Kidney epithelial cell (primary cell): Measurements from ENCODE around the gene RND3. TPM values are rescaled to one million over a fixed set of nuclear protein-coding genes. Genes with fewer than 3 reads are reported as not detected.

Experiments used
- DNase-seq: peaks from one replicate; pipeline ENCODE4 v3.0.0-alpha.2; 2010; ENCODE audit warnings: low read depth
- H3K27me3 ChIP-seq: 2 replicates; pipeline ENCODE4 v1.6.0; 2011; ENCODE audit warnings: low read length; ENCODE audit not compliant: control insufficient read depth, insufficient read depth
- H3K36me3 ChIP-seq: 2 replicates; pipeline ENCODE4 v1.5.1; 2011; ENCODE audit warnings: low read length; ENCODE audit not compliant: control insufficient read depth, insufficient read depth
- H3K4me3 ChIP-seq: 2 replicates; pipeline ENCODE4 v1.5.1; 2011; ENCODE audit warnings: low read depth, mild to moderate bottlenecking, control low read depth, low read length
- CTCF ChIP-seq: IDR thresholded peaks from 2 replicates; pipeline ENCODE4 v1.5.1; 2011; ENCODE audit warnings: mild to moderate bottlenecking, moderate library complexity, low read length, control low read depth, inconsistent platforms; ENCODE audit not compliant: insufficient read depth, poor library complexity, severe bottlenecking
- total RNA-seq: library from RNA; depleted of rRNA; stranded (reverse); fragments of >200 nt; gene quantifications from 2 replicates; pipeline ENCODE4 v1.2.3, GENCODE V29; 2015

RND3 gene
- total RNA-seq, 1 donor from 2014 or later: 259 TPM

- no peak overlapping the region for H3K4me3 ChIP-seq
- no peak for TF ChIP-seq CTCF
- no peaks in the 10 kb centered on the region for H3K36me3 ChIP-seq
- no peaks in the 10 kb centered on the region for H3K27me3 ChIP-seq
- no peak for DNase-seq
These were observed 23.2 kb downstream of the RND3 start for GRCh38 chr2:150464270-150464669.

DNA sequence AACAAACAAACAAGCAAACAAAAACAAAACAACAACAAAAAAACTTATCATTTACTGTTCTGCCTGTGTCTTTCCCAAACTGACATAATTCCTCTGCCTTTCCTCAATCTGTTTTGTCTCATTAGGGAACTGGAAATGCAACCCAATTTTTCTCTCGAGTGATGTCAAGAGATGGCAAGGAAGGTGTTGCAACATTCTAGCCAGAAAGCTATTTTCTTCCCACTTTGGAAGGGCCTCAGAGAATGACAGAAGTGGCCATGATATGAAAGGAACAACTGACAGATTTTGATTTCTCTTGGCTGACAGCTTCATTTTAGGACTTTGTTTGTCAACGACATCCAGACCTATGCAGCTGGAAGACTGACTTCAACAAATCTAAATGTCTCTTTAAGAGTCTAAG lies 24.7 kb downstream of the RND3 start:
- DNase-seq: no peak
- H3K27me3 ChIP-seq: no peaks in the 10 kb centered on the region
- TF ChIP-seq CTCF: no peak
- H3K36me3 ChIP-seq: no peaks in the 10 kb centered on the region
- H3K4me3 ChIP-seq: no peak overlapping the region

GRCh38 chr2:150459281-150459680 lies 28.2 kb downstream of the RND3 start:
- no peak for DNase-seq
- Histone ChIP-seq H3K36me3 (no peaks in the 10 kb centered on the region), H3K4me3 (no peak overlapping the region), H3K27me3 (no peaks in the 10 kb centered on the region)
- no peak for TF ChIP-seq CTCF

GRCh38 chr2:150450765-150451164 lies 36.7 kb downstream of the RND3 start:
- no peak for TF ChIP-seq CTCF
- DNase-seq: no peak
- no peak overlapping the region for H3K4me3 ChIP-seq
- H3K27me3 ChIP-seq: no peaks in the 10 kb centered on the region
- no peaks in the 10 kb centered on the region for H3K36me3 ChIP-seq

- no peak overlapping the region for H3K4me3 ChIP-seq
- H3K27me3 ChIP-seq: no peaks in the 10 kb centered on the region
- TF ChIP-seq CTCF: no peak
- H3K36me3 ChIP-seq: no peaks in the 10 kb centered on the region
- no peak for DNase-seq
These were observed 37.6 kb downstream of the RND3 start for GRCh38 chr2:150449856-150450255.

DNA sequence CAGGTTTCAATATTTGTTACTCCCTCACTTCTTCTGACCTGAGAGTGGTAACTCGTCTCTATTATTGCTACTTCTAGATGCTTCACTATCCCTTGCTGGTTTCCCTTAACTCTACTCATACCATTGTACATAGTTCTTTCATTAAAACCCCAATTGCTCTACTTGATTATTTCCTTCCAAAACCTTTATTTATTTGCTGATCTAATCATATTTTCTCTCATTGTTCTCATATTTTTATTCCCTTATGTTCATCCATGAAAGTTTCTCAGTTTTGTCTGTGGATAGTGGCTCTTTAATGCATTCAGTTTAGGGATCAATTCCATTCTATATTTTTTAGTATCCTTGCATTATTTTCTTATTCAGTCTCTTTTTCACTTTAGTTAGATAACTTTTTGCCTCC lies 42.1 kb downstream of the RND3 start:
- Histone ChIP-seq H3K36me3 (no peaks in the 10 kb centered on the region), H3K4me3 (no peak overlapping the region), H3K27me3 (no peaks in the 10 kb centered on the region)
- TF ChIP-seq CTCF: no peak
- DNase-seq: no peak
